CD4-positive, alpha-beta T cell treated with Interleukin-2 at 100 ng/mL for 4 hours (primary cell): ENCODE measurements around the gene OPA3.
"Not testable (repeated sequence)": the region's sequence is repeated elsewhere in the genome, so short reads cannot be mapped to it uniquely, and the experiment has no call there.

Experiments used
- DNase-seq: peaks from one replicate; pipeline ENCODE4 v3.0.0-alpha.2; 2020; ENCODE audit warnings: low spot score

The OPA3 gene

GRCh38 chr19:45518469-45518826, 66.2 kb downstream of the OPA3 start:
- DNase-seq, result no peak

DNA sequence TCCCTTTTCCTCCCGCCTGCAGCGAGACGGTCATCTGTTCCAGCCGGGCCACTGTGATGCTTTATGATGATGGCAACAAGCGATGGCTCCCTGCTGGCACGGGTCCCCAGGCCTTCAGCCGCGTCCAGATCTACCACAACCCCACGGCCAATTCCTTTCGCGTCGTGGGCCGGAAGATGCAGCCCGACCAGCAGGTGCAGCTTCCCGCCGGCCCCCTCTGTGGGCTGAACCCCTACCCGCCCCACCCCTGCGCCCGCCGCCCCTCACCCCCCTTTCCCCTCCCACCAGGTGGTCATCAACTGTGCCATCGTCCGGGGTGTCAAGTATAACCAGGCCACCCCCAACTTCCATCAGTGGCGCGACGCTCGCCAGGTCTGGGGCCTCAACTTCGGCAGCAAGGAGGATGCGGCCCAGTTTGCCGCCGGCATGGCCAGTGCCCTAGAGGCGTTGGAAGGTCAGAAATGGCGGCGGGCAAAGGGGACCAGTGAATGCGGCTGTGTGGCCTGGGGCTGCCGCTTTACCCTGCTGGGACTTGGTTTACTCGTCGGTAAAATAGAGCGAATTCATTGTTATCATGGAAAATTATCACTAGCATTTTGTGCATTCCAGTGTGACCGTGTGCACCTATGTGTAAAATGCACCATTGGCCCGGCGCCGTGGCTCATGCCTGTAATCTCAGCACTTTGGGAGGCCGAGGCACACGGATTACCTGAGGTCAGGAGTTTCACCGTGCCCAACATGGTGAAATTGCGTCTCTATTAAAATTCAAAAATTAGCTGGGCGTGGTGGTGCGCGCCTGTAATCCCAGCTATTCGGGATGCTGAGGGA, 66.7 kb downstream of the OPA3 start:
- no peak for DNase-seq

DNA sequence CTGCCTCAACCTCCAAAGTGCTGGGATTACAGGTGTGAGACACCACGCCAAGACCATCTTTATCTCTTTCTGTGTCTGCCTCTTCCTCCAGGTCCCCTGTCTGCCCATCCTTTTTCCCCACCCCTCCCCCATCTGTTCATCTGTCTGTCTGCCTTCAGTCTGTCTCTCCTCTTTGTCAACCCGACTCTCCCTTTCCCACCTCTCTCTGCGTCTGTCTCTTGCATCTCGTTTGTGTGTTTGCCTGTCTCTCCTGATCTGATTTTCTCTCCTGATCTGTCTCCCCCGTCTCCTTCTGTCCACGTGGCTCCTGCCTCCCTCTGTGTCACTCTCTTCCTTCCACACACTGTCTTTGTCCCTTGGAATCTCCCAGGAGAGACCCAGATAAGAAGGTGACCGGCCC, 67.4 kb downstream of the OPA3 start:
- no peak for DNase-seq

- DNase-seq, result no peak
Observed at GRCh38 chr19:45515807-45516401, 68.7 kb downstream of the OPA3 start.

- peak; percentile 42 for DNase-seq
Observed at GRCh38 chr19:45515081-45515624, 69.4 kb downstream of the OPA3 start.

- DNase-seq, result no peak
Observed at GRCh38 chr19:45514376-45515051, 70.1 kb downstream of the OPA3 start.

- DNase-seq, result no peak
Observed at GRCh38 chr19:45512881-45513483, 71.6 kb downstream of the OPA3 start.

- DNase-seq, result no peak
Observed at GRCh38 chr19:45511074-45511473, 73.5 kb downstream of the OPA3 start.

- DNase-seq, result not testable (repeated sequence)
Observed at GRCh38 chr19:45510352-45510751, 74.2 kb downstream of the OPA3 start.

GRCh38 chr19:45509692-45510015, 74.9 kb downstream of the OPA3 start:
- DNase-seq, result no peak

GRCh38 chr19:45508861-45509691, 75.5 kb downstream of the OPA3 start:
- peak; percentile 35 for DNase-seq

DNA sequence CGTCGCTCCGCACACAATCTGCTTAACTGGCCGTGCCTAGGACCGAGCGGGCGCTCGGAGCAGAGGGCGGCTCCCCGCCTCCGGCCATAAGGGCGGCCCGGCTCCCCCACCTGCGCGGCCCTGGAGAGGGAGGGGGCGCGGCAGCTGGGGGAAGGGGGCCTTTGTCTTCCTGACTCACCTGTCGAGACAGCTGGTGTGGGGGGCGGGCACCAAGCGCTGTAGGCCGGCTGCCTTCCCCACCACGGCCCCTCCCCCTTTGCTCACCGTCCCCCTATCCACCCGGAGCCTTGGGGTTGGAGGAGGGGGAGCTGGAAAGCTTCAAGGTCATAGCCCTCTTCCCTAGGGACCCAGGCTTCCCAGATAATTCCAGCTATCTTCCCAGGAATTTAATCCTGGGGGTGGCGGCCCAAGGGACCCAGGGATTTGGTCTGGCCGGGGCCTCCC, 76.2 kb downstream of the OPA3 start:
- peak; percentile 36 for DNase-seq

DNA sequence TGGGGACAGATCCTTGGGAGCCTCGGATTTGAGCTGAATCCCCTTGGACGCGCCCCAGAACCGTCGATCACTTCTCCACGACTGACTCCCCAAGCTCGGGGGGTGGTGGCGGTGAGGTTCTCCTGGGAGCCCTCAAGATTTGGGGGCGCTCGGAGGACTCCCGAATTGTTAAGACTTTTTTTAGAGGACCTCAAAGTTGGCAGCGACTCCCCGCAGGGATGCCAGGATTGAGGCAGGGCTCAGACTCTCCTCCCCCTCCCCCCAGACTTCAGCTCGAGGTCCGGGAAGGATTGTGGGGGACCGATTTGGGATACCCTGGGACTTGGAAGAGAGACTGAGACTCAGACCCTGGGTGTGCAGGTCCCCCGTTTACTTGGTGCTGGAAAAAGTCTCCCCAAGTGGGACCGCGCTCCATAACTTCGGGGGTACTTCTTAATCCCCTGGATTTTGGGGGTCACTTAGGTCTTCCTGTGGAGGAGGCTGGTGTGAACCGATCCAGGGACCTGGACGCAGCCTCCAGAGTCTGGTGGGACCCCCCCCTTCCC, 76.7 kb downstream of the OPA3 start:
- DNase-seq, result no peak

GRCh38 chr19:45506989-45507871, 77.4 kb downstream of the OPA3 start, which contains the start of gene VASP:
Gene VASP, plus strand, starts transcription at chr19:45507479. Its CDS starts 293 bp downstream, at chr19:45507772.
- peak; percentile 92 for DNase-seq

DNA sequence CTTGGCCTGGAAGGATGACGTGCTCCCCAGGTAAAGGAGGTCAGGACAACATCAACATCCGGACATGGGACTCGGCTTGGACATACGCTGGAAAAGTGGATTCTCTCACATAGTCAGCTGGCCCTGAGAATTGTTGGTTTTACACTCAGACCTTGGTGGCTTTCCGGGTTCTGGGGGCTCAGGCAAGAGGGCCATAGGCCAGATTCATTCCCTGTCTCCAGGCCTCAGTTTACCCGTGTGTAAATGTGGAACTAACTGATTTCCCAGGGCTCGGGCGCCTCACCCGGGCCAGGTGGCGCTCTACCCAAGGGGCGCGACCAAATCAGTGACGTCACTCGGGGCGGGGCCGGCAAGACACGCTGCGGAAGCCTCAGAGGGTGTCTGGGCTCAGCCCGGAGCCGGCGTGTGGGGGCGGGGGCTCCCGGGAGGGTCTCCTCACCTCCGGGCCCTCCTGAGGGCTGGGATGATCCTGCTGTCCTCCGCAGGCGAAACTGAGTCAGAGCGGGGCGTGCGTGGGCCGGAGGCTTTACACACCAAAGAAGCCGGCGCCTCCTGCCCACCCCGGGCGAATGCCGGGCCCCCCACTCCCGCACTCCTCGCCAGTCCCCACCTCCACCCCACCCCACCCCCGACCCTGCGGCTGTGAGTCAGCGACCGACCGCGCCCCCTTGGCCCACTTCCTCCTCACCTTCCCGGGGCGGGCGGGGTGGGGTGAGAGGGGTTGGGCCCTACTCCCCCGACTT, 78.2 kb downstream of the OPA3 start:
- DNase-seq, result peak; percentile 97

DNA sequence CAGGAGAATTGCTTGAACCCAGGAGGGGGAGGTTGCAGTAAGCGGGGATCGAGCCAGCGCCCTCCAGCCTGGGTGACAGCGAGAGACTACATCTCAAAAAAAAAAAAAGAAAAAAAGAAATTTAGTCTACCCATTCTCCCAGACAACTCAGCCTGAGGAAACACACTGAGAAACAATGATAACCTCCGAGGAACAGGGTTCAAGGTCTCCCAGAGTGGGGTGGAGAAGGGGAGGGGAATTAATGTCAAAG, 78.7 kb downstream of the OPA3 start:
- no peak for DNase-seq

DNA sequence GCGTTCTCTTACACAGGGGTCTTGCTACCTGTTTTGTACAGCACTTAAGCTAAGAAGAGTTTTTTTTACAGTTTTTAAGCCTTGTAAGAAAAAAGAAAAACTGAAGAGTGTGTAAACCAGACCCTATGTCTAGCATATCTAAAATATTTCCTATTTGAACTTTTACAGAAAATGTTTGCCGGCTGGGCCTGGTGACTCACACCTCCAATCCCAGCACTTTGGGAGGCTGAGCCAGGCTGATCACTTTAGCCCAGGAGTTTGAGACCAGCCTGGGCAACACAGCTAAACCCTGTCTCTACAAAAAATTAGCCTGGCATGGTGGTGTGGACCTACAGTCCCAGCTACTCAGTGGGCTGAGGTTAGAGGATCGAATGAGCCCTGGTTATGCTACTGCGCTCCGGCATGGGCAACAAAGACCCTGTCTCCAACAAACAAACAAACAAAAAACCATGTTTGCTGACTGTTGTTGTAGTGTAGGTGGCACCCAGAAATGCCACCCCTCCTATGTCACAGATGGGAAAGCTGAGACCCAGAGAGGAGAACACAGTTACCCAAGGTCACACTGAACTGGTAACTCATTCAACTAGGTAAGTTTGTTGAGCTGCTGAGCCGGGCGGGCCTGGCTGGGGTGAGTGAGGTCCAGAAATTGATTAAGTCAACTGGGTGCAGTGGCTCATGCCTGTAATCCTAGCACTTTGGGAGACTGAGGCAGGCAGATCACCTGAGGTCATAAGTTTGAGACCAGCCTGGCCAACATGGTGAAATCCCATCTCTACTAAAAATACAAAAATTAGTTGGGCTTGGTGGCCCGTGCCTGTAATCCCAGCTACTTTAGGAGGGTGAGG, 79.2 kb downstream of the OPA3 start:
- DNase-seq, result no peak

DNA sequence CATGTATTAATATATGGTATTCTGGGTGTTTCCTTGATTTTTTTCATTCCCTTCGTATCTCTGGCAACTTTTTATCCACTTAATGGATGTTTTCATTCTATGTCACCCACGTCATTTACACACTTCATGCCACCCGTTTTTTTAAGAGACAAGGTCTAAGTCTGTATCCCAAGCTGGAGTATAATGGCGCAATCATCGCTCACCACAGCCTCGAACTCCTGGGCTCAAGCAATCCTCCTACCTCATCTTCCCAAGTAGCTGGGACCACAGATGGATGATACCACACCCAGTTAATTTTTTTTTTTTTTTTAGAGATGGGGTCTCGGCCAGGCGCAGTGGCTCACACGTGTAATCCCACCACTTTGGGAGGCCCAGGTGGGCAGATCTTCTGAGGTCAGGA, 80.7 kb downstream of the OPA3 start:
- no peak for DNase-seq

DNA sequence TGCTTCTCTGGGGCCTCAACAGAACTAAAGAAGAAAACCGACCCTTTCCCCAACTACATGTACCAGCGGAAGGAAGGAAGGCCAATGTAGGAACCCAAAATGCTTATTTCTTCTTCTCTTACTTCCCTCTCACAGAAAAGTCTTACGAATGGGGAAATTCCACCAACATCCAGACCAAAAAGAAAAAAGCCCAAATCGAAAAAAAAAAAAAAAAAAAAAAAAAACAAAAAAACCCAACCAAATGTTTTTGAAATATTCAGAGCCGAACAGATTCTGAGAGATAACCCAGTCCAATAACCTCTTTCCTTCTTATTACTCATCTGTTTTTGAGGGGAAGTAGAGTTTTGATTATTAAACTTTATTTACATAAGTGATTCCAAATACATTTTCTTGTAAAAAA, 82.5 kb downstream of the OPA3 start:
- no peak for DNase-seq
